Neural cell (in vitro differentiated cells): ENCODE data around the gene MAN2A2. TPM values are rescaled to one million over a fixed set of nuclear protein-coding genes. Genes with fewer than 3 reads are reported as not detected.

Source experiments
- H2AFZ ChIP-seq: fragments of 200-600, 300-800 bp; sonication (generic), shearing (Covaris generic); 2 replicates; pipeline ENCODE4 v1.6.0; 2014; ENCODE audit warnings: low read depth, mild to moderate bottlenecking, antibody characterized with exemption, low read length, moderate library complexity
- H3F3A ChIP-seq: fragments of 200-600 bp; shearing (Covaris generic); 2 replicates; pipeline ENCODE4 v1.6.1; 2016; ENCODE audit warnings: mild to moderate bottlenecking, moderate library complexity, mixed read lengths, antibody characterized with exemption, low read length; ENCODE audit not compliant: insufficient read depth, poor library complexity, severe bottlenecking
- H3K27ac ChIP-seq: fragments of 200-600, 300-800 bp; sonication (generic), shearing (Covaris generic); 2 replicates; pipeline ENCODE4 v1.5.1; 2014; ENCODE audit warnings: mild to moderate bottlenecking, low read length, moderate library complexity
- H3K27me3 ChIP-seq: fragments of 300-800, 200-600 bp; sonication (generic), shearing (Covaris generic); 2 replicates; pipeline ENCODE4 v1.6.0; 2014; ENCODE audit warnings: mild to moderate bottlenecking, low read depth, low read length, moderate library complexity; ENCODE audit not compliant: insufficient read depth
- H3K36me3 ChIP-seq: fragments of 300-800, 200-600 bp; sonication (generic), shearing (Covaris generic); 2 replicates; pipeline ENCODE4 v1.5.1; 2014; ENCODE audit warnings: mild to moderate bottlenecking, antibody characterized with exemption, low read length, moderate library complexity; ENCODE audit not compliant: insufficient read depth
- H3K4me2 ChIP-seq: fragments of 300-800, 200-600 bp; sonication (generic), shearing (Covaris generic); 2 replicates; pipeline ENCODE4 v1.6.0; 2014; ENCODE audit warnings: mild to moderate bottlenecking, low read length
- H3K4me3 ChIP-seq: fragments of 300-800, 200-600 bp; sonication (generic), shearing (Covaris generic); 2 replicates; pipeline ENCODE4 v1.5.1; 2014; ENCODE audit warnings: mild to moderate bottlenecking, low read length, moderate library complexity
- H3K79me2 ChIP-seq: fragments of 200-600 bp; shearing (Covaris generic); replicated peaks from 2 replicates; pipeline ENCODE4 v1.6.0; 2014; ENCODE audit warnings: mild to moderate bottlenecking, low read length, moderate library complexity; ENCODE audit not compliant: insufficient read depth
- H3K9ac ChIP-seq: fragments of 300-800, 200-600 bp; sonication (generic), shearing (Covaris generic); 2 replicates; pipeline ENCODE4 v1.6.1; 2016; ENCODE audit warnings: mild to moderate bottlenecking, low read length, mixed read lengths
- H3K9me2 ChIP-seq: fragments of 200-600 bp; shearing (Covaris generic); 2 replicates; pipeline ENCODE4 v1.6.1; 2016; ENCODE audit warnings: mild to moderate bottlenecking, low read length, mixed read lengths; ENCODE audit not compliant: insufficient read depth
- H3K9me3 ChIP-seq: fragments of 200-600, 300-800 bp; sonication (generic), shearing (Covaris generic); 2 replicates; pipeline ENCODE4 v1.6.1; 2016; ENCODE audit warnings: mild to moderate bottlenecking, mixed run types, low read length, moderate library complexity, mixed read lengths
- H4K20me1 ChIP-seq: fragments of 200-600 bp; shearing (Covaris generic); 2 replicates; pipeline ENCODE4 v1.6.1; 2016; ENCODE audit warnings: mild to moderate bottlenecking, mixed run types; ENCODE audit not compliant: insufficient read depth
- CTCF ChIP-seq: fragments of 450-650 bp; IDR thresholded peaks from 2 replicates; pipeline ENCODE4 v1.5.1; 2014; ENCODE audit warnings: antibody characterized with exemption, mild to moderate bottlenecking, moderate library complexity; ENCODE audit not compliant: poor library complexity, severe bottlenecking
- EP300 ChIP-seq: fragments of 450-650 bp; conservative IDR thresholded peaks from 2 replicates; pipeline ENCODE4 v1.6.1; 2014; ENCODE audit warnings: antibody characterized with exemption, mild to moderate bottlenecking, moderate library complexity; ENCODE audit not compliant: poor library complexity, severe bottlenecking
- EZH2 ChIP-seq: fragments of 200-600, 300-800 bp; shearing (Covaris generic), sonication (generic); IDR thresholded peaks from 2 replicates; pipeline ENCODE4 v1.6.1; 2014; ENCODE audit warnings: antibody characterized with exemption, low read length, borderline replicate concordance, mild to moderate bottlenecking; ENCODE audit not compliant: insufficient read depth, poor library complexity, severe bottlenecking
- MXI1 ChIP-seq: fragments of 450-650 bp; conservative IDR thresholded peaks from 2 replicates; pipeline ENCODE4 v1.6.1; 2014; ENCODE audit warnings: antibody characterized with exemption, mild to moderate bottlenecking; ENCODE audit not compliant: poor library complexity, severe bottlenecking
- POLR2AphosphoS5 ChIP-seq: IDR thresholded peaks from 2 replicates; pipeline ENCODE4 v1.6.1; 2012
- RAD21 ChIP-seq: fragments of 450-650 bp; conservative IDR thresholded peaks from 2 replicates; pipeline ENCODE4 v1.6.1; 2014; ENCODE audit warnings: antibody characterized with exemption, mild to moderate bottlenecking, moderate library complexity
- REST ChIP-seq: IDR thresholded peaks from 2 replicates; pipeline ENCODE4 v1.6.1; 2012; ENCODE audit warnings: borderline replicate concordance
- SMC3 ChIP-seq: fragments of 450-650 bp; conservative IDR thresholded peaks from 2 replicates; pipeline ENCODE4 v1.6.1; 2014; ENCODE audit warnings: antibody characterized with exemption, mild to moderate bottlenecking, moderate library complexity; ENCODE audit not compliant: poor library complexity
- TAF1 ChIP-seq: IDR thresholded peaks from 2 replicates; pipeline ENCODE4 v1.6.1; 2012; ENCODE audit warnings: low read depth
- polyA plus RNA-seq: library from polyadenylated mRNA; depleted of rRNA; stranded (reverse); fragments of >200 nt; gene quantifications from 2 replicates; pipeline ENCODE4 v1.2.3, GENCODE V29; 2014

Gene MAN2A2
- polyA plus RNA-seq, 1 donor from 2014 or later = 59.8 TPM

- Histone ChIP-seq H3K27ac (no peak overlapping the region), H3K4me2 (no peak overlapping the region), H3K9me2 (no peaks in the 10 kb centered on the region), H3K9me3 (no peaks in the 10 kb centered on the region), H3K27me3 (no peaks in the 10 kb centered on the region), H3K9ac (peak overlapping the region; percentile 74), H3K36me3 (no peaks in the 10 kb centered on the region), H2AFZ (peak overlapping the region; percentile 66), H4K20me1 (no peaks in the 10 kb centered on the region), H3F3A (no peaks in the 10 kb centered on the region), H3K79me2 (peaks cover 16% of the 10 kb centered on the region), H3K4me3 (peak overlapping the region; percentile 94)
- no peak for TF ChIP-seq EZH2
- TF ChIP-seq POLR2AphosphoS5 = no peak
- no peak for TF ChIP-seq EP300
- TF ChIP-seq CTCF = no peak
- no peak for TF ChIP-seq RAD21
- TF ChIP-seq REST = no peak
- TF ChIP-seq MXI1 = no peak
- TF ChIP-seq TAF1 = no peak
- TF ChIP-seq SMC3 = no peak
Observed at GRCh38 chr15:90932660-90932991, 29.5 kb downstream of the MAN2A2 start.

GRCh38 chr15:90933301-90933700 lies 30.2 kb downstream of the MAN2A2 start:
- Histone ChIP-seq H3K27me3 (no peaks in the 10 kb centered on the region), H3K4me2 (no peak overlapping the region), H3K9me2 (no peaks in the 10 kb centered on the region), H3K9ac (no peak overlapping the region), H3K4me3 (no peak overlapping the region), H3K36me3 (no peaks in the 10 kb centered on the region), H3K27ac (no peak overlapping the region), H4K20me1 (no peaks in the 10 kb centered on the region), H3K79me2 (peaks cover 16% of the 10 kb centered on the region), H3F3A (no peaks in the 10 kb centered on the region), H2AFZ (no peak overlapping the region), H3K9me3 (no peaks in the 10 kb centered on the region)
- TF ChIP-seq SMC3 (no peak), REST (no peak)
